Measurements from ENCODE around the gene RHAG.
"Not testable (repeated sequence)": the region's sequence is repeated elsewhere in the genome, so short reads cannot be mapped to it uniquely, and the experiment has no call there.

RHAG gene

GRCh38 chr6:49635978-49636712, 494 bp downstream of the RHAG start:
- DNase-seq (ENCODE audit: low read depth in 2 of 2), result no peak

GRCh38 chr6:49635480-49635879, 1.2 kb downstream of the RHAG start:
- no peak for DNase-seq (ENCODE audit: low read depth in 2 of 2)

- no peak for DNase-seq (ENCODE audit: low read depth in 2 of 2)
These were observed 1.8 kb downstream of the RHAG start for GRCh38 chr6:49634836-49635218.

- no peak for DNase-seq (ENCODE audit: low read depth in 2 of 2)
These were observed 2.4 kb downstream of the RHAG start for GRCh38 chr6:49634092-49634835.

GRCh38 chr6:49633541-49633940, 3.1 kb downstream of the RHAG start:
- no peak for DNase-seq (ENCODE audit: low read depth in 2 of 2)

- DNase-seq (ENCODE audit: low read depth in 2 of 2), result no peak
These were observed 3.9 kb downstream of the RHAG start for GRCh38 chr6:49632727-49633126.

GRCh38 chr6:49629485-49630088, 7.1 kb downstream of the RHAG start:
- DNase-seq (ENCODE audit: low read depth in 2 of 2), result not testable (repeated sequence)

GRCh38 chr6:49626811-49627210, 9.8 kb downstream of the RHAG start:
- DNase-seq (ENCODE audit: low read depth in 2 of 2), result no peak

- no peak for DNase-seq (ENCODE audit: low read depth in 2 of 2)
These were observed 18.4 kb downstream of the RHAG start for GRCh38 chr6:49618257-49618656.

GRCh38 chr6:49614144-49614543, 22.5 kb downstream of the RHAG start:
- DNase-seq (ENCODE audit: low read depth in 2 of 2), result not testable (repeated sequence)

- no peak for DNase-seq (ENCODE audit: low read depth in 2 of 2)
These were observed 27.4 kb downstream of the RHAG start for GRCh38 chr6:49609285-49609684.

GRCh38 chr6:49608275-49608674, 28.4 kb downstream of the RHAG start:
- DNase-seq (ENCODE audit: low read depth in 2 of 2), result not testable (repeated sequence)

- no peak for DNase-seq (ENCODE audit: low read depth in 2 of 2)
These were observed 29.2 kb downstream of the RHAG start for GRCh38 chr6:49607391-49607982.

- DNase-seq (ENCODE audit: low read depth in 2 of 2), result no peak
These were observed 29.8 kb downstream of the RHAG start for GRCh38 chr6:49606721-49607390.

GRCh38 chr6:49604080-49604479, 32.6 kb downstream of the RHAG start:
- DNase-seq (ENCODE audit: low read depth in 2 of 2), result not testable (repeated sequence)

GRCh38 chr6:49587262-49587661, 49.4 kb downstream of the RHAG start:
- not testable (repeated sequence) for DNase-seq (ENCODE audit: low read depth in 2 of 2)

GRCh38 chr6:49582529-49582928, 54.1 kb downstream of the RHAG start:
- no peak for DNase-seq (ENCODE audit: low read depth in 2 of 2)

- no peak for DNase-seq (ENCODE audit: low read depth in 2 of 2)
These were observed 57.0 kb downstream of the RHAG start for GRCh38 chr6:49579649-49580048.

GRCh38 chr6:49576618-49577017, 60.0 kb downstream of the RHAG start:
- no peak for DNase-seq (ENCODE audit: low read depth in 2 of 2)

- no peak for DNase-seq (ENCODE audit: low read depth in 2 of 2)
These were observed 66.1 kb downstream of the RHAG start for GRCh38 chr6:49570474-49571079.

- DNase-seq (ENCODE audit: low read depth in 2 of 2), result no peak
These were observed 70.8 kb downstream of the RHAG start for GRCh38 chr6:49565855-49566254.

Measured in stimulated activated CD4-positive, alpha-beta T cell treated with anti-CD3 and anti-CD28 coated beads, Interleukin-15, amount 100 ng/mL, for 48 hours (primary cell).